Measurements from ENCODE around the gene RCBTB1.

DNA sequence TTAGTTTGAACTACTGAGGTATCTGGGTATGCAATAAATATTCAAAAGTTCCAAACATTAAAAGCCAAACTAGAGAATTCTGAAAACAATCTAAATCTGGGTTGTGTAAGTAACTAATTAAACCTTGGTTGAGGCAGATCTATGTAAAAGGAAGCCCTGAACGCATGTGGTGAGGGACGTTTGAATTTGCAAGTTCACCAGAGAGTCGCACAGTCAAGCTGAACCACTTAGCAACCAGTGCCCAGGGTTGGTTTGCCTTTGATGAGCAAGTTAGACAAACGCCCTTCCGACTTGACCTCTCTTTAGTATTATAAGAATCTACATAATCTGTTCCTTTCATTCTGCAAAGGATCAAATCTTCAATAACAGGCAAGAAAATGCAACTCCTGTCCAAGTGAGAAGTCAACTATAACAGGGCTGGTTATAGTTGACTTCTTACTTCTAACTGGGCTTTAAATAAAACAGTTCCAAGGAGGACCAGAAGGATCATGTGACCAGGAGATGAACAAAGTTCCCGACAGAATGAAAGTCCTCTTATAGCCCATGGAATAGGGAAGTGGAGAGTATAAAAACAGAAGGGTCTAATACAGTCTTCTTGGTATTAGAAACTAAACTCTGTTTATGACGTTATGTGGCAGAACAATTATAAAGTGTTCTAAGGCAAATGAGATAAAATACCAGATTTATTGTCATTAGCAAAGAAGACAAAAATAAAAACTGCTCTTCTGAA, 49.0 kb downstream of the RCBTB1 start:
- TF ChIP-seq CTCF (IDR thresholded peaks at IDR 0.05): no peak
- TF ChIP-seq POLR2A (IDR thresholded peaks at IDR 0.05): no peak
- no peak for TF ChIP-seq EP300 (IDR thresholded peaks at IDR 0.05)
